ENCODE data around the gene CUL2.

DNA sequence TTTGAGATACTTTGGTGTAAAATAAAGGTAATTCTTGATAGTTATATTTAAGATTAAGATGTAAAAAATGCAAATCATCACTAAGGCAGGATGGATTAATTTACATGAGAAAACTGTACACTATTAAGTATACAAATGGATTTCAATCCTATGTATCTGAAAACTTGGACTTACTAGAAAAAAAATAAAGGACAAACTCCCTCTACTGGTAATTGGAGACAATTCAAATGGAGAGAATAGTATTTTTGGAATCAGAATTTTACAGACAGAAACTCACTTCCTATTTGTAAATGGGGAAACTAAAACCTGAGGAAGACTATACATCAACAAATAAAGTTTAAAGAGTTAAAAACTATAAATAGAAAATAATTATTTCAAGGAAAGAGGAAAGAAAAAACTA lies 62.6 kb downstream of the CUL2 start:
- TF ChIP-seq CTCF (IDR thresholded peaks at IDR 0.05) (no peak), POLR2A (IDR thresholded peaks at IDR 0.05) (no peak)
